GM19099 (cell line): ENCODE results near the gene EPO.

ENCODE experiments used
- POLR2A ChIP-seq: IDR thresholded peaks from 3 replicates; pipeline ENCODE4 v1.6.1; 2011; ENCODE audit warnings: low read depth; ENCODE audit not compliant: insufficient read length; ENCODE audit errors: extremely low read depth

Gene EPO

DNA sequence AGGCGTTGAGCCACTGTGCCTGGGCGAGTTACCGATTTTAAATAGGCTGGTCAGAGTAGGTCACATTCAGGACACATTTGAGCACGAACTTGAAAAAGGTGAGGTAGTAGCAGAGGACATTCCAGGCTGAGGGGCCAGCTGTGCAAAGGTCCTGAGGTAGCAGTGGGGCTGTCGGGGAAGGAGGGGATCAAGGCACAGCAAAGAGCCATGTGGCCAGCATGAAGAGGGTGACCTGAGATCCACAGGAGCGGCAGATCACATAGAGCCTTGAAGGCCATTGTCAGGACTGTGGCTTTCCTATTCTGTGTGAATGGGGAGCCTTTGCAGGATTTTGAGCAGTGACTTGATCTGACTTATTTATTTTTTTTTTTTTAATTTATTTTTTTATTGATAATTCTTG lies 19.7 kb downstream of the EPO start:
- TF ChIP-seq POLR2A = no peak

DNA sequence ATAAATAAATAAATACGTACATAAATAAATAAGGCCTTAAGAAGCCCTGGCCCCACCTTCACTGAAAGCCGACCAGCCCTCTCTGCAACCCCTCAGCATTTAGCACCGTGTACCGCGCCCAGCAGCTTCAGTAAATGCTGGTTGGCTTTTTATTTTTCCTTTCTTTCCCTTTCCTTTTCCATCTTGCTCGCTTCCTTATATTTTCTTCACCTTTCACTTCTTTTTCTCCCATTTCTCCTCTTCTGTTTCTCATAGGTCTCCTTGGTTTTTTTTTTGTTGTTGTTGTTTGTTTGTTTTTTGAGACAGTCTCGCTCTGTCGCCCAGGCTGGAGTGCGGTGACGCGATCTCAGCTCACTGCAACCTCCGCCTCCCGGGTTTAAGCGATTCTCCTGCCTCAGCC lies 24.3 kb downstream of the EPO start:
- no peak for TF ChIP-seq POLR2A

DNA sequence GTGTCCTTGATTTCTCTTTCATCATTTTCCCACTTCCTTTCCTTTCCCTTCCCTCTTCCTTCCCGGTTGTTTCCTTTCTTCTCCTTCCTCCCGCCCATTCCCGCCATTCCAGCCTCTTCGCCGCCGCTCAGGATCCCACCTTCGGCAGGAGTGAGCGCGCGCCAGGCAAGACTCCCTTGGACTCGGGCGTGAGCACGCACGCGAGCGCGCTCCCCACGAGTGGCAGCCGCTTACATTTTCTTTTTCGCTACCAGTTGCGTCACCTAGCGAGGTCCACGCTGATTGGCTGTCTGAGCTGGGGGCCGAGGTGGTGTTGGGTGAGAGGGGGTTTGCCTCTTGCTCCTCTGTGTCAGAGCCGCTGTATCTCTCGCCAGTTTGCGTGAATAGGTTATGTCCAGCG lies 24.9 kb downstream of the EPO start:
- TF ChIP-seq POLR2A = no peak

DNA sequence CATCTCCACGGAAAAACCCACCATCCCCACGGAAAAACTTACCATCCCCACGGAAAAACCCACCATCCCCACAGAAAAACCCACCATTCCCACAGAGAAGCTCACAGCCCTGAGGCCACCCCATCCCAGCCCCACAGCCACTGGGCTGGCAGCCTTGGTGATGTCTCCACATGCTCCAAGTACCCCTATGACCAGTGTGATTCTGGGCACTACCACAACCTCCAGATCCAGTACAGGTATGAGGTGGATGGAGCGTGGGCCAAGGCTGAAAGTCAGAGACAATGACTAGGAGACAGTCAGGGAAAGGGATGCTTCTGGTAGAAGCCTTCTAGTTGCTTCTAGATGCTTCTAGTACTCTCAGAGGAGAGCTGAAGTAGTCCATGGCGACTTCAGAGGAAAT lies 32.7 kb downstream of the EPO start:
- TF ChIP-seq POLR2A = no peak

DNA sequence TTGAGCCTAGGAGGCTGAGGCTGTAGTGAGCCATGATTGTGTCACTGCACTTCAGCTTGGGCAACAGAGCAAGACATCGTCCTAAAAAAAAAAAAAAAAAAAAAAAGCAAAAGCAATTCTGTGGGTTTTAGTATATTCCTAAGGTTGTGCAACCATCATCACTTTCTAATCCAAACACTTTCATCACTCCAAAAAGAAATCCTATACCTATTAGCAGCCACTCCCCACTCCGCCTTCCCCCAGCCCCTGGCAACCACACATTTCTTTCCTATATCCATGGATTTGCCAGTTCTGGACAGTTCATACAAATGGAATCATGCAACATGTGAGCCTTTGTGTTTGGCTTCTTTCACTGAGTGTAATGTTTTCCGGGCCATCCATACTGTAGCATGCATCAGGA lies 33.5 kb downstream of the EPO start:
- no peak for TF ChIP-seq POLR2A

DNA sequence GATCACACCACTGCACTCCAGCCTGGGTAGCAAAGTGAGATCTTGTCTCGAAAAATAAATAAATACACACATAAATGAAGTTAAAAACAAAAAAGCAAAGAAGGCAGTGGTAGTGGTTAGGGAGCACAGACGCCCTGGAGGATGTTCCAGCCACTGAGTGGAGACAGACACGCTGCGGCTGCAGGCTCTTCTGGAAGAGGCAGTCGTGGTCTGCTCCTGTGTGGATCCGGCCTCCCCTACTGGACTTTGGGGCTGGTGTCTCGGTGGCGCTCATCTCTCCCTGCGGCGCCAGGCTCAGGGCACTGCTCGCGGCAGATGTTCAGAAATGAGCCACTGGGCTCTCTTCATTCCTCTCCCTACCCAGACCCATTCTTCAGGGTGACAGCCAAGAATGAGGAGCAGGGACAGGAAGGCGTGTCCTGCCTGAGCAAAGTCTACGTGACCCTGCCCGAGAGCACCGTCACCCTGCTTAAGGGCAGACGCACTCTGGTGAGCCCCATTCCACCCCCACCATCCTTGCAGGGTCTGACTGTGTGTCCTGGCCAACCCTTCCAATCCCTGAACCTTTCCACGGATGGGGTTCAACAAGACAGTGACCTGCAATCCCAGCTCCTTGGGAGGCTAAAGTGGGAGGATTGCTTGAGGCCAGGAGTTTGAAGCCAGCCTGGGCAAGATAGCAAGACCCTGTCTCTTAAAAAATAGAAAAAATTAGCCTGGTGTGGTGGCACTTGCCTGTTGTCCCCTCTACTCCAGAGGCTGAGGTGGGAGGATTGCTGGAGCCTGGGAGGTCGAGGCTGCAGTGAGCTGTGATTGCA lies 39.3 kb downstream of the EPO start:
- no peak for TF ChIP-seq POLR2A

DNA sequence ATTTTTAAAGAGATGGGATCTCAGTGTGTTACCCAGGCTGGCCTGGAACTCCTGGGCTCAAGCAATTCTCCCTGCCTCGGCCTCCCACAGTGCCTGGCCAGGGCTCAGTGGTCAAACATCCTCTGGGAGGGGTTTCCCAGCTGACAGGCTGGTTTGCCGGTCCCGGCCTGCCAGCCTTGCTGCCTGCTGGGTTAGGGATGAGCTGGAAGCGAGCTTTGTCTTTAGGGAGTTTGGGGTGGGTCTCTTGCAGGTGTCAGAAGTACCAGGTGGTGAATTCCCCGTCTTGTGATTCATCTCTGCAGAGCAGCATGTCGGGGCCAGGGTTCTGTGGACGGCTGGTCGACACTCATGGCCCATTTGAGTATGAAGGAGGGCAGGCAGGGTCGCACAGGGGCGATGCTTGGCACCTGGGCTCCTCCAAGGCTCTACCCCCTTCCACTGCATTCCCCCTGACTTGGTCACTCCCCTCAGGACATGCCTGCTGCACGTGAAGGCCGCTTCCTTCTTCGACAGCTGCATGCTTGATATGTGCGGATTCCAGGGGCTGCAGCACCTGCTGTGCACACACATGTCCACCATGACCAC lies 43.4 kb downstream of the EPO start:
- no peak for TF ChIP-seq POLR2A

DNA sequence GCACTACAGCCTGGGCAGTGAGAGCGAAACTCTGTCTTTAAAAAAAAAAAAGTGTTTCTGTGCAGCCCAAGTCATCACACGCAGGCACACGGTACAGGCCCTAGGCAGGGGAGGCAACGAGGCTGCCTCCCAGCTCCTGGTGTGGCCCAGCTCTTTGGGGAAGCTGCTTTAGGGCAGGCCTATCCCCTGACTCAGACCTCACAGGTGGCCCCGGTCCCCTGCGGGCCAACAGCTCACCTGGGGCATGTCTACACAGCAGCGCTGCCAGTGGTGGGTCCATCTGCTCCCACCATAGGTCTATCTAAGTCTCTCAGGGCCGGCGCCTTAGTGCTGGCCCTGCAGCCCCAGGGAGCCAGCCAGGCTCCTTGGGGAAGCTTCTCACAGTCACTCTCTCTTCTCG lies 44.6 kb downstream of the EPO start:
- TF ChIP-seq POLR2A = no peak

DNA sequence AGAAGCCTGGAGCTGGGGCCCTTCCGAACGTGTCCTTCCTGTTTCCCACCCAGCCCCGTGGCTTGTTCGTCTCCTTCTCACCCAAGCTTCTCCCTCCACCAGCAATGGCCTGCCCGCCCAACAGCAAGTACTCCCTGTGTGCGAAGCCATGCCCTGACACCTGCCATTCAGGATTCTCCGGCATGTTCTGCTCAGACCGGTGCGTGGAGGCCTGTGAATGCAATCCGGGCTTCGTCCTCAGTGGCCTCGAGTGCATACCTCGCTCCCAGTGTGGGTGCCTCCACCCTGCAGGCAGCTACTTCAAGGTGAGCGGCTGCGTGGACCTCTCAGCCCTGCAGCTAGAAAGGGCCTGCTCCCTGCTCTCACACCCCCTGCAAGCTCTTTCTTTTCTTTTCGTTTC lies 45.0 kb downstream of the EPO start:
- no peak for TF ChIP-seq POLR2A

DNA sequence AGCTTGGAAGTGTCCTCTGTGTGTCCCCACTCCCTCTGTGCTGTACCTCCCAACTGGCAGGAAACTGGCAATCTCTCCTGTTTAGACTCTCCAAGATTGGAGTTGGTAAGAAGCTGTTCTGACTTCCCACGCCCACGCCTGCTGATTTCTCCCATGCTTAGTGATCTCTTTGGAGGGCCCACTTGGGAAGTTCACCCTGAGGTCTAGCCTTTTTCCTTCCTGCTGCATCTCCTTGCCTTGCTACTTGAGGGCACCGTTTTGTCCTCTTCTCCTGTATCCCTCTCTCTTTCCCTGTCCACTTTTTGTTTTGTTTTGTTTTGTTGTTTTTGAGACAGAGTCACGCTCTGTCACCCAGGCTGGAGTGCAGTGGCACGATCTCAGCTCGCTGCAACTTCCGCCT lies 48.5 kb downstream of the EPO start:
- TF ChIP-seq POLR2A = no peak
